Glutamatergic neuron (in vitro differentiated cells): ENCODE measurements around the gene KRT71. TPM values are rescaled to one million over a fixed set of nuclear protein-coding genes. Genes with fewer than 3 reads are reported as not detected.

Experiments used
- DNase-seq: peaks from one replicate; pipeline ENCODE4 v3.0.0; 2022
- H3K27ac Mint-ChIP-seq: one replicate; pipeline ENCODE4 v1.8.0; 2020; ENCODE audit warnings: mild to moderate bottlenecking, mixed read lengths, inconsistent platforms; ENCODE audit not compliant: unreplicated experiment
- H3K27me3 Mint-ChIP-seq: one replicate; pipeline ENCODE4 v1.8.0; 2020; ENCODE audit warnings: mild to moderate bottlenecking, moderate library complexity, mixed read lengths, inconsistent platforms; ENCODE audit not compliant: unreplicated experiment
- H3K36me3 Mint-ChIP-seq: one replicate; pipeline ENCODE4 v1.8.0; 2020; ENCODE audit warnings: mild to moderate bottlenecking, mixed read lengths, inconsistent platforms; ENCODE audit not compliant: unreplicated experiment
- H3K4me1 Mint-ChIP-seq: one replicate; pipeline ENCODE4 v1.8.0; 2020; ENCODE audit warnings: mild to moderate bottlenecking, low read depth, mixed read lengths, inconsistent platforms; ENCODE audit not compliant: unreplicated experiment
- H3K4me3 Mint-ChIP-seq: one replicate; pipeline ENCODE4 v1.8.0; 2020; ENCODE audit warnings: mild to moderate bottlenecking, mixed read lengths, inconsistent platforms; ENCODE audit not compliant: unreplicated experiment
- H3K9me3 Mint-ChIP-seq: one replicate; pipeline ENCODE4 v1.8.0; 2020; ENCODE audit warnings: mild to moderate bottlenecking, moderate library complexity, mixed read lengths, inconsistent platforms; ENCODE audit not compliant: unreplicated experiment
- CTCF ChIP-seq: fragments of 200-600 bp; sonication (generic); IDR thresholded peaks from one replicate; pipeline ENCODE4 v1.5.0; 2021; ENCODE audit not compliant: partially characterized antibody, unreplicated experiment
- total RNA-seq: library from RNA; stranded (reverse); fragmentation: NEBNext Ultra II Directional; extraction: Animal tissue kit (Norgen Biotek cat#: 25700); gene quantifications from one replicate; pipeline ENCODE4 v1.2.1, GENCODE V29; 2021; ENCODE audit not compliant: unreplicated experiment

KRT71 gene
- total RNA-seq, 1 donor from 2014 or later: not detected

DNA sequence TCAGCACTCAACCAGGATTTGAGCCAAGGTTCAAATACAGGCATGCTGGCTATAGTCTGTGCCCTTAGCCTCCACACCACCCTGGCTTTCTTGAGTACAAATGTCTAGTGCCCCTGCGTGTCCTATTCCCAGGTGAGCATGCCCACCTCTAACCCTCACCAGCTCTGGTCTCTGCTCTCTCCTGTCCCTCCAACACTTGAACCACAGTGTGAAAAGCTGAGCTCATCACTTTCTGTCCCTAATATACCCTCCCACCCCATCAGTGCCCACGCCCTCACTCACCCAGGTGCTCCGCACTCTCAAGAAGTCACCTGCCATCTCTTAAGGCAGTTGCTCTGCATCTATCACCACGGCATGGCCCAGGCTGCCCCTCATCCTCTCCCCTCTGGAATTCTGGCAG, 7.0 kb upstream of the KRT71 start:
- H3K27ac Mint-ChIP-seq: no peak overlapping the region
- H3K4me3 Mint-ChIP-seq: no peak overlapping the region
- peaks cover 13% of the 10 kb centered on the region for H3K27me3 Mint-ChIP-seq
- H3K9me3 Mint-ChIP-seq: peaks cover 1% of the 10 kb centered on the region
- no peaks in the 10 kb centered on the region for H3K36me3 Mint-ChIP-seq
- DNase-seq: no peak
- no peaks in the 10 kb centered on the region for H3K4me1 Mint-ChIP-seq
- TF ChIP-seq CTCF: no peak

DNA sequence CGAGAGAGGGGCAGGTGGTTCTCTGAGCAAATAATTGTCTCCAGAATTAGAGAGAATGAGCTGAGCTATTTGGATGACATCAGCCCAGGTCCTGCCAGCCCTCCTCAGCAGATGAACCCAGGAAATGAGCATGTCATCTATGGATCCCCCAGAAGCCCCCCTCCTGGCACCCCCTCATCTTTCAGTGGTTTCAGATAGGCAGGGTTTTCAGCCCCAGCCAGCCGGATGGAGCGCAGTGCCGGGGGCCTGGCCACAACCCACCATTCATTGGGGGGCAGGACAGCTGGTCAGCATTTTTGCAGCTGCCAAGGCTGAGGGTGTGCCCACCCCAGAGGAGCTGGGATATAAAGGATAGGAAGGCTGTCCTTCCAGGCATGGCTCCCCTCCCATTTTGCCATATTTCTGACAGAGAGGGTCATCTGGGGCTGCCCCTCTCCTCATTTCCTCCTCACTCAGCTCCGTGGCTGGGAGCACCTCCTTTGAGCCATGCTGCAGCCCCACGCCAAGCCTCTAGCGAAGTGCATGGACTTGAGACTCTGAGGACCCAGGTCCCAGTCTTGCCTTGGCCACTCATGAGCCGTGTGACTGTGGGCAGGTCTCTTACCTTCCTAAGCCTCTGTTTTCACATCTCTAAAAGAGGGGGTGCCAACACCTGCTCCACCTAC, 6.0 kb upstream of the KRT71 start:
- no peak overlapping the region for H3K4me3 Mint-ChIP-seq
- H3K27ac Mint-ChIP-seq: no peak overlapping the region
- H3K4me1 Mint-ChIP-seq: no peaks in the 10 kb centered on the region
- no peaks in the 10 kb centered on the region for H3K36me3 Mint-ChIP-seq
- H3K9me3 Mint-ChIP-seq: peaks cover 1% of the 10 kb centered on the region
- no peak for DNase-seq
- peaks cover 16% of the 10 kb centered on the region for H3K27me3 Mint-ChIP-seq
- TF ChIP-seq CTCF: no peak

GRCh38 chr12:52557476-52557875, 4.5 kb upstream of the KRT71 start:
- H3K4me3 Mint-ChIP-seq: no peak overlapping the region
- H3K27me3 Mint-ChIP-seq: peaks cover 16% of the 10 kb centered on the region
- no peak for DNase-seq
- TF ChIP-seq CTCF: no peak
- H3K36me3 Mint-ChIP-seq: no peaks in the 10 kb centered on the region
- H3K9me3 Mint-ChIP-seq: no peaks in the 10 kb centered on the region
- no peak overlapping the region for H3K27ac Mint-ChIP-seq
- no peaks in the 10 kb centered on the region for H3K4me1 Mint-ChIP-seq

- no peak overlapping the region for H3K4me3 Mint-ChIP-seq
- no peak for TF ChIP-seq CTCF
- H3K27ac Mint-ChIP-seq: no peak overlapping the region
- no peaks in the 10 kb centered on the region for H3K36me3 Mint-ChIP-seq
- H3K4me1 Mint-ChIP-seq: no peaks in the 10 kb centered on the region
- peaks cover 20% of the 10 kb centered on the region for H3K27me3 Mint-ChIP-seq
- H3K9me3 Mint-ChIP-seq: peaks cover 2% of the 10 kb centered on the region
- DNase-seq: no peak
Measured at GRCh38 chr12:52555577-52555976, 2.6 kb upstream of the KRT71 start.

GRCh38 chr12:52552055-52552454, 890 bp downstream of the KRT71 start:
- TF ChIP-seq CTCF: no peak
- no peak overlapping the region for H3K4me3 Mint-ChIP-seq
- no peak overlapping the region for H3K27ac Mint-ChIP-seq
- H3K27me3 Mint-ChIP-seq: peaks cover 10% of the 10 kb centered on the region
- peaks cover 2% of the 10 kb centered on the region for H3K9me3 Mint-ChIP-seq
- DNase-seq: no peak
- H3K4me1 Mint-ChIP-seq: no peaks in the 10 kb centered on the region
- H3K36me3 Mint-ChIP-seq: no peaks in the 10 kb centered on the region
